GM06990 (cell line): ENCODE results near the gene KAT6B.

Experiments
- DNase-seq: peaks from one replicate; pipeline ENCODE4 v3.0.0-alpha.2; 2011; ENCODE audit not compliant: insufficient read length; ENCODE audit errors: extremely low read depth
- H3K27me3 ChIP-seq: replicated peaks from 2 replicates; pipeline ENCODE4 v1.6.0; 2011; ENCODE audit warnings: low read length; ENCODE audit not compliant: control insufficient read depth, insufficient read depth
- H3K36me3 ChIP-seq: 2 replicates; pipeline ENCODE4 v1.5.1; 2011; ENCODE audit warnings: low read length; ENCODE audit not compliant: control insufficient read depth, insufficient read depth
- H3K4me3 ChIP-seq: replicated peaks from 2 replicates; pipeline ENCODE4 v1.5.1; 2011; ENCODE audit warnings: low read depth, mild to moderate bottlenecking, control low read depth, low read length
- TF ChIP-seq, protein P1 (sequence below): IDR thresholded peaks from 2 replicates; pipeline ENCODE4 v1.5.1; 2011; ENCODE audit warnings: low read length, control low read depth, mild to moderate bottlenecking, inconsistent platforms; ENCODE audit not compliant: insufficient read depth, poor library complexity, severe bottlenecking

KAT6B gene

DNA sequence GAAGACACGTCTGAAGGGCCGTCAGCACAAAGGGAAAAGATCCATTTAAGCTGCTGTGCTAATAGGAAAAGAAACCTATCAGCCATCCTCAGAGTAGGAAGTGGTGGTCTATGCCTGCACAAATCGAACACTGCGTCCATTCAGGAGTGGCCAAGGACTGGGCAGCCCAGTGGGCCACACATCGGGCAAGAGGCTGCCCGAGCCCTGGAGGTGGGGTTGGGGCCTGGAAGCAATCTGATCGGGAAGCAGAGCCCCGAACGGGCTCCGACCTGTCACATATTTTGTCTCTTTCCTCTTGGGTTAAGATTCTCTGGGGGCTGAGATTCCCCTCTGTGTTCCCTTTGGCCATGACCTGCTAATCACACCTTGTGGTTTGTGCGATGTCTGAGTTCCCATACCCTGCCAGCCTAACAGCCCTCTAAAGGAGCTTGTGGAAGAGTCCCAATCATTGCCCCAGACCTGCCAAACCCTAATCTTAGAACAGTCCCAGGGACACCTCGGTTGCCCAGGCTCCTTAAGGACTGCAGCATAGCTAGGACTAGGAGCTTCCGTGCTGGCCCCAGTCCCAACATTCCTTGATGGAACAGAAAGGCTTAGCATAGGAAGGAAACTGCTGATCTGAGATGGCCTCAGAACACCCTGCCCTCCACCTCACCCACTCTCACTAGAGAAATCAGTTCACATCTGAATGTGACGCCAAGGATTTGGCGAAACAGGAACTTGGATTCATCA is 207.2 kb downstream of the KAT6B start:
- H3K36me3 ChIP-seq: peaks cover 11% of the 10 kb centered on the region
- H3K4me3 ChIP-seq: no peak overlapping the region
- no peaks in the 10 kb centered on the region for H3K27me3 ChIP-seq
- DNase-seq: no peak
- TF ChIP-seq, protein P1, sequence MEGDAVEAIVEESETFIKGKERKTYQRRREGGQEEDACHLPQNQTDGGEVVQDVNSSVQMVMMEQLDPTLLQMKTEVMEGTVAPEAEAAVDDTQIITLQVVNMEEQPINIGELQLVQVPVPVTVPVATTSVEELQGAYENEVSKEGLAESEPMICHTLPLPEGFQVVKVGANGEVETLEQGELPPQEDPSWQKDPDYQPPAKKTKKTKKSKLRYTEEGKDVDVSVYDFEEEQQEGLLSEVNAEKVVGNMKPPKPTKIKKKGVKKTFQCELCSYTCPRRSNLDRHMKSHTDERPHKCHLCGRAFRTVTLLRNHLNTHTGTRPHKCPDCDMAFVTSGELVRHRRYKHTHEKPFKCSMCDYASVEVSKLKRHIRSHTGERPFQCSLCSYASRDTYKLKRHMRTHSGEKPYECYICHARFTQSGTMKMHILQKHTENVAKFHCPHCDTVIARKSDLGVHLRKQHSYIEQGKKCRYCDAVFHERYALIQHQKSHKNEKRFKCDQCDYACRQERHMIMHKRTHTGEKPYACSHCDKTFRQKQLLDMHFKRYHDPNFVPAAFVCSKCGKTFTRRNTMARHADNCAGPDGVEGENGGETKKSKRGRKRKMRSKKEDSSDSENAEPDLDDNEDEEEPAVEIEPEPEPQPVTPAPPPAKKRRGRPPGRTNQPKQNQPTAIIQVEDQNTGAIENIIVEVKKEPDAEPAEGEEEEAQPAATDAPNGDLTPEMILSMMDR: no peak

DNA sequence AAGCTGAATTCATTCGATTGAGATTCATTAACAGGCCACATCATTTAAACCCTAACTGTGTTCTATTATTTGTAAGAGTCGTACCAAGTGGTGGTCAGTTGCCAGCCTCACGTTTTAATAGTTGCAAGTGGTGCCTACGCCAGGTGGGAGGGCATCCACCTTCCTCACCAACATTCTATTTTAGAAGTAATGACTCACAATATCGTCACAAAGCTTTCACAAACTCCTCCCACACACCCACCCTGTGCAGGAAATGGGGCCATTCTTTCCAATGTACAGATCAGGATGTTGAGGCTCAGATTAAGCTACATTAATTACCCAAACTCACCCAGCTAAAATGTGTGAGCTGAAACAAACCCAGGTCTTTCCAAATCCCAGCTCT is 207.7 kb downstream of the KAT6B start:
- TF ChIP-seq, protein P1: no peak
- H3K4me3 ChIP-seq: no peak overlapping the region
- peaks cover 11% of the 10 kb centered on the region for H3K36me3 ChIP-seq
- H3K27me3 ChIP-seq: no peaks in the 10 kb centered on the region
- no peak for DNase-seq

DNA sequence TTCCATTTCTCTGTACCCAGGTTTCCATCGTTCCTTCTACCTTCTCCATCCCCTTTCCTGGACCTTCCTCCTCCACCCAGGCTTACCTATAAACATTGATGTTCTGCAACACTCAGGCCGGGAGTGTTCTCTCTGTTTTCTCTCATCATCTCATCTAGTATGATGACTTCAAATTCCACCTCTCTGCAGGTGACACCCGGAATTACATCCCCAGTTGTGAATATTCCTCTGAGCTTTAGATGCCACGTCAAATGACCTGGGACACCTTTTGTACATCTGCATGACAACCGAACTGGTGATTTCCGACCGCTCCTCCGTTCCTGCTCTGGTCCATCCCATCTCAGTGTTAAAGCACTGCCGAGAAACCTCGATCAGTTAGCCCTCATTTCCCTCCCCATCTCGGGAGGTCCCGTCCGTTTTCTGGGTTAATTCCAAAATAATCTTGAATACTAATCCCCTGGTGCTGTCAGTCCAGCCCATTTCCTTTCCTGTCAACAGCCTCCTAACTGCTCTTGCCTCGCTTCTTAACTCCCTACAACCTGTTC is 208.4 kb downstream of the KAT6B start:
- Histone ChIP-seq H3K4me3 (no peak overlapping the region), H3K36me3 (peaks cover 5% of the 10 kb centered on the region), H3K27me3 (no peaks in the 10 kb centered on the region)
- DNase-seq: no peak
- TF ChIP-seq, protein P1: no peak

GRCh38 chr10:75035975-75036708 is 209.7 kb downstream of the KAT6B start:
- DNase-seq: peak; percentile 56
- Histone ChIP-seq H3K36me3 (no peaks in the 10 kb centered on the region), H3K4me3 (no peak overlapping the region), H3K27me3 (no peaks in the 10 kb centered on the region)
- TF ChIP-seq, protein P1: no peak

GRCh38 chr10:75037171-75038153 is 211.1 kb downstream of the KAT6B start:
- TF ChIP-seq, protein P1: no peak
- no peaks in the 10 kb centered on the region for H3K36me3 ChIP-seq
- no peak for DNase-seq
- no peak overlapping the region for H3K4me3 ChIP-seq
- no peaks in the 10 kb centered on the region for H3K27me3 ChIP-seq
